H1 (cell line): ENCODE data around the gene HIBCH. TPM values are rescaled to one million over a fixed set of nuclear protein-coding genes. Genes with fewer than 3 reads are reported as not detected.

Source experiments
- CTCF ChIA-PET: fragments of 300-600 bp; sonication (Branson Sonifier 250); formaldehyde crosslinking; loops from one replicate; lab custom pipeline; 2021; ENCODE audit not compliant: partially characterized antibody; lab: Charles Lee
- POLR2A ChIA-PET: fragments of 300-600 bp; sonication (Branson Sonifier 250); formaldehyde crosslinking; loops from one replicate; lab custom pipeline; 2021; ENCODE audit warnings: inconsistent platforms; ENCODE audit not compliant: partially characterized antibody; lab: Charles Lee
- DNase-seq, 2 experiments: peaks; one replicate each; pipeline versions ENCODE4 v3.0.0 to v3.0.0-alpha.2; 2010 to 2022; ENCODE audit warnings: low spot score in 2 of 2, low read depth in 1 of 2, mixed read lengths in 1 of 2
- FAIRE-seq: peaks from 2 replicates; lab custom pipeline; 2011; peaks lifted over from hg19 to GRCh38; lab: Jason Lieb, UNC
- H2AFZ ChIP-seq: 2 replicates; pipeline ENCODE4 v1.8.1; 2012; ENCODE audit warnings: low read length, inconsistent platforms
- H2AK5ac ChIP-seq: 2 replicates; pipeline ENCODE4 v1.6.1; 2013; ENCODE audit warnings: low read depth, low read length
- H2BK120ac ChIP-seq: replicated peaks from 2 replicates; pipeline ENCODE3; 2013; ENCODE audit warnings: low read depth, low read length, inconsistent platforms
- H2BK12ac ChIP-seq: 2 replicates; pipeline ENCODE4 v1.6.1; 2013; ENCODE audit warnings: low read depth, low read length
- H2BK15ac ChIP-seq: 2 replicates; pipeline ENCODE4 v1.6.1; 2013; ENCODE audit warnings: low read length
- H2BK20ac ChIP-seq: 2 replicates; pipeline ENCODE4 v1.6.1; 2013; ENCODE audit warnings: low read length
- H2BK5ac ChIP-seq: 2 replicates; pipeline ENCODE4 v1.6.1; 2013; ENCODE audit warnings: low read depth, low read length
- H3K14ac ChIP-seq: 2 replicates; pipeline ENCODE4 v1.6.1; 2013; ENCODE audit warnings: inconsistent platforms; ENCODE audit not compliant: insufficient read length
- H3K18ac ChIP-seq: 2 replicates; pipeline ENCODE4 v1.6.1; 2013; ENCODE audit warnings: low read length; ENCODE audit errors: extremely low read depth
- H3K23ac ChIP-seq: 2 replicates; pipeline ENCODE4 v1.6.1; 2013; ENCODE audit warnings: inconsistent platforms; ENCODE audit not compliant: insufficient read length
- H3K23me2 ChIP-seq: 2 replicates; pipeline ENCODE4 v1.6.1; 2013; ENCODE audit warnings: low read depth, low read length
- H3K27ac ChIP-seq: 2 replicates; pipeline ENCODE4 v1.6.1; 2011; ENCODE audit warnings: low read depth, low read length, inconsistent platforms
- H3K27me3 ChIP-seq, 4 experiments: replicated peaks in 1 of 4; 1 replicate in 1 of 4; 2 replicates in 3 of 4; pipeline versions ENCODE4 v1.6.1 to v1.8.1; 2011 to 2013; ENCODE audit warnings: low read length in 3 of 4, mild to moderate bottlenecking in 3 of 4, inconsistent platforms in 2 of 4, mixed read lengths in 2 of 4, moderate library complexity in 1 of 4; ENCODE audit not compliant: control insufficient read depth in 3 of 4, insufficient read depth in 3 of 4; ENCODE audit errors: extremely low read depth in 1 of 4
- H3K36me3 ChIP-seq, 4 experiments: 2 replicates each; pipeline versions ENCODE4 v1.6.1 to v1.8.1; 2011 to 2013; ENCODE audit warnings: mild to moderate bottlenecking in 4 of 4, low read length in 3 of 4, moderate library complexity in 2 of 4, control low read depth in 1 of 4, inconsistent platforms in 1 of 4; ENCODE audit not compliant: insufficient read depth in 4 of 4, control insufficient read depth in 2 of 4
- H3K4ac ChIP-seq: replicated peaks from 2 replicates; pipeline ENCODE3; 2013; ENCODE audit warnings: low read length, low read depth, mixed read lengths, inconsistent platforms; ENCODE audit not compliant: insufficient read length
- H3K4me1 ChIP-seq, 4 experiments: replicated peaks in 1 of 4; 1 replicate in 1 of 4; 2 replicates in 3 of 4; pipeline versions ENCODE4 v1.6.1 to v1.8.1; 2011 to 2013; ENCODE audit warnings: low read length in 3 of 4, inconsistent platforms in 2 of 4, mixed read lengths in 1 of 4; ENCODE audit not compliant: insufficient read depth in 4 of 4, control insufficient read depth in 3 of 4
- H3K4me2 ChIP-seq, 2 experiments: 2 replicates each; pipeline versions ENCODE4 v1.6.1 to v1.8.1; 2011 to 2013; ENCODE audit warnings: low read depth in 2 of 2, low read length in 2 of 2, control low read depth in 1 of 2, inconsistent platforms in 1 of 2, mild to moderate bottlenecking in 1 of 2; ENCODE audit not compliant: insufficient read depth in 1 of 2
- H3K4me3 ChIP-seq, 4 experiments: fragments of 200-600, 300-600 bp in 1 of 4; sonication (generic), shearing (Covaris generic), sonication (Bioruptor Twin) in 1 of 4; 2 replicates each; pipeline versions ENCODE4 v1.5.1 to v1.8.1; 2011 to 2016; ENCODE audit warnings: low read length in 4 of 4, low read depth in 3 of 4, control low read depth in 2 of 4, inconsistent platforms in 2 of 4, mild to moderate bottlenecking in 2 of 4, mixed read lengths in 1 of 4, moderate library complexity in 1 of 4; ENCODE audit not compliant: insufficient read depth in 2 of 4; ENCODE audit errors: extremely low read depth in 1 of 4
- H3K56ac ChIP-seq: replicated peaks from 2 replicates; pipeline ENCODE3; 2013; ENCODE audit warnings: low read depth, mild to moderate bottlenecking, mixed read lengths, low read length, inconsistent platforms; ENCODE audit not compliant: insufficient read length
- H3K79me1 ChIP-seq: 2 replicates; pipeline ENCODE4 v1.6.1; 2013; ENCODE audit warnings: low read depth, low read length, control low read depth
- H3K79me2 ChIP-seq, 2 experiments: 2 replicates each; pipeline versions ENCODE4 v1.6.1 to v1.8.1; 2012 to 2013; ENCODE audit warnings: low read length in 2 of 2, mild to moderate bottlenecking in 2 of 2, inconsistent platforms in 1 of 2; ENCODE audit not compliant: insufficient read depth in 2 of 2, control insufficient read depth in 1 of 2
- H3K9ac ChIP-seq, 4 experiments: replicated peaks in 1 of 4; 1 replicate in 1 of 4; 2 replicates in 3 of 4; pipeline versions ENCODE4 v1.6.1 to v1.8.1; 2011 to 2013; ENCODE audit warnings: low read depth in 3 of 4, low read length in 3 of 4, control low read depth in 2 of 4, mild to moderate bottlenecking in 2 of 4, moderate library complexity in 2 of 4, inconsistent platforms in 1 of 4; ENCODE audit errors: extremely low read depth in 1 of 4
- H3K9me3 ChIP-seq, 2 experiments: 2 replicates each; pipeline versions ENCODE4 v1.6.1 to v1.8.1; 2012 to 2013; ENCODE audit warnings: mild to moderate bottlenecking in 2 of 2, moderate library complexity in 2 of 2, control low read depth in 1 of 2, inconsistent platforms in 1 of 2, low read depth in 1 of 2, low read length in 1 of 2, mixed read lengths in 1 of 2; ENCODE audit not compliant: insufficient read depth in 2 of 2
- H4K20me1 ChIP-seq, 2 experiments: replicated peaks in 1 of 2; 2 replicates each; pipeline versions ENCODE3 to v1.8.1; 2011 to 2013; ENCODE audit warnings: inconsistent platforms in 2 of 2, low read length in 2 of 2, mild to moderate bottlenecking in 1 of 2; ENCODE audit not compliant: insufficient read depth in 2 of 2, control insufficient read depth in 1 of 2
- H4K5ac ChIP-seq: 2 replicates; pipeline ENCODE4 v1.6.1; 2013; ENCODE audit warnings: low read length, low read depth, mixed read lengths, inconsistent platforms; ENCODE audit not compliant: insufficient read length
- H4K8ac ChIP-seq: 2 replicates; pipeline ENCODE4 v1.8.0; 2013; ENCODE audit warnings: mild to moderate bottlenecking, moderate library complexity, low read length, inconsistent platforms; ENCODE audit not compliant: insufficient read depth; ENCODE audit errors: extremely low read depth
- H4K91ac ChIP-seq: replicated peaks from 2 replicates; pipeline ENCODE3; 2013; ENCODE audit warnings: low read length, mixed read lengths, inconsistent platforms; ENCODE audit not compliant: insufficient read length
- ATF3 ChIP-seq: IDR thresholded peaks from 2 replicates; pipeline ENCODE4 v1.6.1; 2011; ENCODE audit warnings: low read depth, mild to moderate bottlenecking, low read length; ENCODE audit not compliant: insufficient read depth
- GTF2F1 ChIP-seq: IDR thresholded peaks from 2 replicates; pipeline ENCODE4 v1.6.1; 2012; ENCODE audit warnings: low read depth, low read length, improper control_type of control experiment, borderline replicate concordance
- RFX5 ChIP-seq: IDR thresholded peaks from 2 replicates; pipeline ENCODE4 v1.6.1; 2011; ENCODE audit warnings: low read depth, low read length, improper control_type of control experiment, borderline replicate concordance
- SP1 ChIP-seq: IDR thresholded peaks from 2 replicates; pipeline ENCODE4 v1.6.1; 2011; ENCODE audit warnings: low read depth, low read length
- SRF ChIP-seq: IDR thresholded peaks from 2 replicates; pipeline ENCODE4 v1.6.1; 2011; ENCODE audit warnings: mild to moderate bottlenecking, low read depth, low read length, moderate library complexity
- SUZ12 ChIP-seq: fragments of 200-600 bp; sonication (generic); IDR thresholded peaks from 2 replicates; pipeline ENCODE4 v1.6.1; 2012; ENCODE audit warnings: mild to moderate bottlenecking, inconsistent platforms, low read length, moderate library complexity, mixed read lengths
- TAF1 ChIP-seq: IDR thresholded peaks from 2 replicates; pipeline ENCODE4 v1.6.1; 2011; ENCODE audit warnings: mild to moderate bottlenecking, low read depth, low read length
- WGBS, 2 experiments: shearing (Covaris generic) in 1 of 2; methylation state at CpG; one replicate each; pipeline versions ENCODE4 v1.1.6 to v1.1.7; 2013 to 2015; ENCODE audit warnings: low lambda C conversion rate in 2 of 2, mixed read lengths in 2 of 2, inconsistent platforms in 1 of 2, low coverage in 1 of 2, missing lambda C conversion rate in 1 of 2; ENCODE audit not compliant: insufficient replicate concordance in 2 of 2, insufficient coverage in 1 of 2, insufficient read length in 1 of 2; ENCODE audit errors: extremely low coverage in 1 of 2, missing lambda C conversion rate in 1 of 2; 5-methylcytosine and 5-hydroxymethylcytosine counted together
- polyA plus RNA-seq, 7 experiments: library from polyadenylated mRNA; depleted of rRNA in 3 of 7; stranded (reverse) in 5 of 7; unstranded in 2 of 7; fragments of >200 nt in 5 of 7; fragments of 200-250 nt in 2 of 7; gene quantifications; 1 replicate in 5 of 7; 2 replicates in 1 of 7; 4 replicates in 1 of 7; pipeline versions ENCODE4 v1.2.1 to v1.2.3, GENCODE V29; 2011 to 2013; ENCODE audit warnings: missing spikeins in 2 of 7, mixed read lengths in 2 of 7
- total RNA-seq: library from RNA; stranded (reverse); fragmentation: NEBNext Ultra II Directional; extraction: Animal tissue kit (Norgen Biotek cat#: 25700); gene quantifications from 2 replicates; pipeline ENCODE4 v1.2.1, GENCODE V29; 2021

Gene HIBCH
- total and polyA plus RNA-seq, 2 of the 8 experiments (the other 6 are each of a cell fraction or from before 2014, with no cell fraction given), result 7.5 to 31.8 TPM

GRCh38 chr2:190266314-190266713 is 53.3 kb downstream of the HIBCH start:
- Histone ChIP-seq H3K4me3 (no peak overlapping the region), H3K18ac (no peak overlapping the region), H3K56ac (no peak overlapping the region), H3K4me2 (no peak overlapping the region), H4K8ac (no peak overlapping the region), H3K4me1 (no peaks in the 10 kb centered on the region), H2BK120ac (no peak overlapping the region), H2BK12ac (no peak overlapping the region), H3K36me3 (no peaks in the 10 kb centered on the region; a peak in 1 of 8 replicates), H3K79me1 (no peaks in the 10 kb centered on the region), H3K9ac (no peak overlapping the region), H3K4ac (no peak overlapping the region), H2BK20ac (no peak overlapping the region), H3K14ac (no peak overlapping the region), H2BK5ac (no peak overlapping the region), H3K27me3 (no peaks in the 10 kb centered on the region), H3K79me2 (no peaks in the 10 kb centered on the region), H3K9me3 (0 out of 4 replicates have a peak, but pooled peaks cover 0 to 2% of the 10 kb centered on the region in 2 experiments), H4K91ac (no peak overlapping the region), H2AK5ac (no peak overlapping the region), H4K20me1 (no peaks in the 10 kb centered on the region), H2AFZ (no peak overlapping the region), H4K5ac (no peak overlapping the region), H3K23me2 (no peaks in the 10 kb centered on the region), H3K23ac (no peak overlapping the region), H2BK15ac (no peak overlapping the region), H3K27ac (no peak overlapping the region)
- FAIRE-seq (no peak), DNase-seq (no peak)
- POLR2A ChIA-PET, result interaction anchor here (0.9 kb wide), 1 partner anchor 9 kb away, joined by 3 read pairs; no protein-coding TSS in a partner anchor
- CTCF ChIA-PET, result interaction anchor here (1.4 kb wide), 1 partner anchor 12 kb away, joined by 5 read pairs; no protein-coding TSS in a partner anchor
- no peak for TF ChIP-seq RFX5
- no peak for TF ChIP-seq SRF
- no peak for TF ChIP-seq SUZ12
- no peak for TF ChIP-seq SP1
- no peak for TF ChIP-seq GTF2F1
- TF ChIP-seq TAF1, result no peak
- no peak for TF ChIP-seq ATF3
- 95% methylated on average over 9 of the region's 9 CpGs; no CpG with 5 or more reads in 1 of the 2 experiments for WGBS, 2 experiments
